COLO829 (cell line): Measurements from ENCODE around the gene SAFB2.

ENCODE experiments used
- DNase-seq: peaks from one replicate; pipeline ENCODE4 v3.0.0; 2012; ENCODE audit warnings: low spot score

SAFB2 gene

DNA sequence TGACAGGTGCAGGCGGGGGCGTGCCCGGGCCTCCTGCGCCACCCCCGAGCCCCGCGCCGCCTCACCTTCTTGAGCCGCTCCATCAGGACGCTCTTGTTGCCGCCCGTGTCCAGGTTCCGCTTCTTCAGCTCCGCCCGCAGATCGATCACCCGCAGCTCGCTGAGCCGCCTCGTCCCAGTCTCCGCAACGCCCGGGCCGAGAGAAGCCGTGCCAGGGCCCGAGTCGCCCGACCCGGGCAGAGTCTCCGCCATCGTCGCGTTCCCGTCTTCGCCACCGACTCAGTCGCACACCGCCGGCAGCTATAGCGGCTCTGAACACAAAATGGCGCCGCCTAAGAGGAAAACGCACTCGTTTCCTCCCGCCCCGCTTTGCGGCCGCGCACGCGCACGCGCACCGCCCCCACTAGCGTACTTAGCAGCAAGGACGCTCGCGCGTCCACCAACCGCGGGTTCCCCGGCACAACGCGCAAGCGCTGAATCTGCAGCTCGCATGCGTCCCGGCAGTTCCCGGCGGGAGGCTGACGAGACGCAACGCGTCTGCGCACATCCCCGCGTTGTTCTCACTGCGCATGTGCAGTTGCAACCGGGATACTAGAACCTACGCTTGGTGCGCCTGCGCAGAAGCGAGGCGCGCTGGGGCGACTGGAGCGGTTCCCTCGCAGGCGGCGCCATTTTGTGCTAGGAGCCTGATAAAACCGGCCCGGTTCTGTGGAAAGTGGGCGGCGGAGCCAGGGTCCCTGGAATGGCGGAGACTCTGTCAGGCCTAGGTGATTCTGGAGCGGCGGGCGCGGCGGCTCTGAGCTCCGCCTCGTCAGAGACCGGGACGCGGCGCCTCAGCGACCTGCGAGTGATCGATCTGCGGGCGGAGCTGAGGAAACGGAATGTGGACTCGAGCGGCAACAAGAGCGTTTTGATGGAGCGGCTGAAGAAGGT lies at the start of gene SAFB2, which contains the start of gene SAFB:
SAFB2 (minus strand) TSS at position 312 of the 932 bp plus-strand sequence; CDS start at position 251, 61 bp downstream.
SAFB (plus strand) TSS at position 619 of the 932 bp plus-strand sequence; CDS start at position 742, 123 bp downstream.
- DNase-seq, result peak; percentile 98

DNA sequence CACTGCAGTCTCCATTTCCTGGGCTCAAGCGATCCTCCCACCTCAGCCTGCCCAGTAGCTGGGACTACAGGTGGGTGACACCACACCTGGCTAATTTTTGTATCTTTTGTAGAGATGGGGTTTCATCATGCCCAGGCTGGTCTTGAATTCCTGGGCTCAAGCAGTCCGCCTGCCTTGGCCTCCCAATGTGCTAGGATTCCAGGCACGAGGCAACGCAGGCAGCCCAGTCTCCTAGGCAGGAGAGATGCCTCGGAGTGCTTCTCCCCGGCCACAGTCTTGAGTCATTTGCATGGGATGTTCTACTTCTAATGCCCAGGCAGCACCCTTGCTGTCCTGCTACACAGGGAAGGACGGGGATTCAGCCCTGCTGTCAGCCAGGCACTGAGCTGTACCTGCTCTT lies 49.0 kb upstream of the SAFB2 start:
- DNase-seq, result no peak

DNA sequence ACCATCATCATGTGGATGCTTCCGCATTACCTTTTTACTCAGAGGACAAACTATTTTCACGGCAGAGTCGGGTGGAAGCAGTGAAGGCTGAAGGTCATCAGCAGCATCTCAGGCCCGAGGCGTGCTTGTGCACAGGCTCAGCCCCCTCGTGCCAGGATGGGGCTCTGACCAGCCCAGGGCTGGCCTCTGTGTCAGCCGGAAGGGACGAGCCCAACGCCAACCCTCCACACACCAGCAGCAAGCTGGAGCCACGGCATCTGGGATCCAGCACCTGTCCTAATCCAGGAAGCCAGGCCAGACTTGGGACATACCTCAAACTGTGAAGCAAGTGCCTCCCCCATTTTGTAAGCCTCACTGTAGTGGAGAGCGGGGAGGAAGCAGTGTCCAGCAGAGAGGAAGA lies 46.6 kb upstream of the SAFB2 start:
- DNase-seq, result no peak

DNA sequence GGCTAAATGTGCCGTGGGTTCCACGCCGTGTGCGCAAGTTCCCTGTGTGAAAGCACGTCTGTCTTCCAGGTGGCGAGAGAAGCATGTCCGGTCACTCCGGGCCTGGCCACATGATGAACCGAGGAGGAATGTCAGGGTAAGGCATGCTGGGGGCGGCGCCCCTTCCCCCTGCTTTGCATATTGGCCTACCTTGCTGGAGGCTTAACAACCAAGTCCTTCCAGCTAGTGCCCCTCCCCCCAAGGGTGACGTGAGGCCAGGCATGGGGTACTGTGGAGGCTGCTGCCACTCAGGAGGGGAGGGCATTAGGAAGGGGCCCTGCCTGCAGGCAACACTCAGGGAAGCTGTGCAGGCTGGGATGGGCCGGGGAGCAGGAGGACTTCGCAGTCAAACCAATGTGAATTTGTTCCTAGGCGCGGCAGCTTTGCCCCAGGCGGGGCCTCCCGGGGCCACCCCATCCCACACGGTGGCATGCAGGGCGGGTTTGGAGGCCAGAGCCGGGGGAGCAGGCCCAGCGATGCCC lies 45.2 kb upstream of the SAFB2 start:
- DNase-seq, result no peak

DNA sequence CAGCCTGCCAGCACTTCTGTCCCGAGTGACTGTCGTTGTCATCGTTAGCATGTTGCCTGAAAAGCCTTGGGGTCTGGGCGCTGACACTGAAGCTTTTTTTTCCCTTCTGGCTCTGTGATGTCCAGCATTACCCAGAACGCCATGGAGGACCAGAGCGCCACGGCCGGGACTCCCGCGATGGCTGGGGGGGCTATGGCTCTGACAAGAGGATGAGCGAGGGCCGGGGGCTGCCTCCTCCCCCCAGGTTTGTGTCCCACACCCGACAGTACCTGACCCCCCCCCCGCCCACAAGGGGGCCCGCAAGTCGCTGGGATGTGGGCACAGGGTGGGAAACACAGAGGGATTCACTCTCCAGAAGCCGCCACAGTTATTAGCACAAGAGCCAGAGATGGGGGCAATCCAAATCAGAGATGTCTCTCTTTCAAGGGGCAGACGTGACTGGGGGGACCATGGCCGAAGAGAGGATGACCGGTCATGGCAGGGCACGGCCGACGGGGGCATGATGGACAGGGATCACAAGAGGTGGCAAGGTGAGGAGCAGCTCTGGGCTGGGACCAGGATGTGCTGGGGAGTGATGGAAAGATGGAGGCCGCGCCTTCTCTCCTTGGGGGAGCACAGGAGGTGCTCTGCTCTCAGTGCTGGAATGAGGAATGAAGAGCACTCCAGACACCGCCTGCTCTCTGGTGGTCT lies 44.5 kb upstream of the SAFB2 start:
- no peak for DNase-seq

DNA sequence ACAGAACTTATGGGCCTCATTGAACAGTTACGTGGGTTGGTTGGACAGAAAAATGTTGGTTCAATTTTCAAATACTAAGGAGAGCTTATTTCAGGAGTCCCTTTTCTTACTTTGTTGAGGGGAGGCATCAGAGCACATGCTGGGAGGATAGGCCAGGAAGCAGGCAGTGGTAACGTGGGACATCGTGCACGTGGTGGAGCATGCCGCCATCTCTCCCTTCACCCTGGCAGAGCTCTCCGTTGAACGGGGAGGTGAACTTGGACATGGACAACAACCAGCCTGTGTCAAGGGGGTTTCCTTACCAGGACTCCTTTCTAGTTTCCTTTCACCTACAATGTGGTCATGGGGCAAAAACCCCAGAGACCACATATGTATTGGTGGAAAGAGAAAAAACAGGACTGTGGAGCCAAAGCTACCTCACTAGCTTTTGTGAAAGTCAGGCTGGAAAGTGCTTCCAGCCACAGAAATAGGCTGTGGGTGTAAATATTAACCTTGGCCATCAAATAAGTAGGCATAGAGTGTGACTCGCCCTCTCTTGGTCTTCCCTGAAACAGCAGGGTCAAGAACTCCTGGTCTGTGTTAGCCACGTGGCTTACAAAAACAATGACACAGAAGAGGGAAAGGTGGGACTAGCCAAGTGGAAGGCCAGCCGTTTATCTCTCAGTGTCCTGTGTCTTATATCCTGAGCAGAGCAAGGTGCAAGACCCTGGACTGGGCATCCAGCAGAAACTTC lies 43.4 kb upstream of the SAFB2 start:
- DNase-seq, result no peak

DNA sequence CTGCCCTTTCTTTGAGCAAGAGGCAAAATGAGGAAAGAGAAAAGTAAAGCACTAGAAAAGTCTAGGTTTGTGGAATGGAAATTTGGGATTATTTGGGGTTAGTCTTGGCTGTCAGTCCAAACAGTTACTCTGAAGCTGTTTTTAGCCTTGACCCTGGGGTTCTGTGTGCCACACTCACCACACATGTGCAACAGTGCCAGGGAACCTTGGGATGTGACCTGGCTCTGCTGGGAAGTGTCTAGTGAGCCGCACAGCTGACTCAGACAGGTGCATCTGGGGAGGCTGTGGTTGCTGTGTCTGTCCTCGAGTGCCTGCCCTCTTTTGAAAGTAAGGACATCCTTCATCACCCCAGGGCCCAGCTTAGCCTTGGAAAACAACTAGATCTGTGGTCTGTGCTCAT lies 41.9 kb upstream of the SAFB2 start:
- no peak for DNase-seq

DNA sequence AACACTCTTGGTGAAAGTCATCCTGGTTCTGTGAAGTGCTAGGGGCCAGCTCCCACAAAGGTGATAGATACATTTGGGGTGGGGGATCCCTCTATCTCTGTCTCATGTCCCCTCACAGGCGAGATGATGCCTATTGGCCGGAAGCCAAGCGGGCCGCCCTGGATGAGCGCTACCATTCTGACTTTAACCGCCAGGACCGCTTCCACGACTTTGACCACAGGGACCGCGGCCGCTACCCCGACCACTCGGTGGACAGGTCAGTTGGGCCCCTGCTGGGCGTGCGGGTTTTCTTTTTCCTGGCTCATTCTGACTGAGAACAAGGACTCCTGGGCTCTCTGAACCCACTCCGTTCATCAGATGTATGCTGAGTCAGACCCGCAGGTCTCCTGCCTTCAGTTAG lies 41.3 kb upstream of the SAFB2 start:
- DNase-seq, result no peak

DNA sequence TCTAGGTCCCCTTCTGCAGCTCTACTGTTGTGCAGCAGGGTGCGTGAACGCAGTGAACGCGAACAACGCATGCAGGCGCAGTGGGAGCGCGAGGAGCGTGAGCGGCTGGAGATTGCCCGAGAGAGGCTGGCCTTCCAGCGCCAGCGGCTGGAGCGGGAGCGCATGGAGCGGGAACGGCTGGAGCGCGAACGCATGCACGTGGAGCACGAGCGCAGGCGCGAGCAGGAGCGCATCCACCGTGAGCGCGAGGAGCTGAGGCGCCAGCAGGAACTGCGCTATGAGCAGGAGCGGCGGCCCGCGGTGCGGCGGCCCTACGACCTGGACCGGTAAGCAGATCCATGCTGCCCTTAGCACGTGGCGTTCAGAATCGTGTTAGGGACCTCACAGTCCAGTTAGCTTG lies 38.9 kb upstream of the SAFB2 start:
- DNase-seq, result no peak

DNA sequence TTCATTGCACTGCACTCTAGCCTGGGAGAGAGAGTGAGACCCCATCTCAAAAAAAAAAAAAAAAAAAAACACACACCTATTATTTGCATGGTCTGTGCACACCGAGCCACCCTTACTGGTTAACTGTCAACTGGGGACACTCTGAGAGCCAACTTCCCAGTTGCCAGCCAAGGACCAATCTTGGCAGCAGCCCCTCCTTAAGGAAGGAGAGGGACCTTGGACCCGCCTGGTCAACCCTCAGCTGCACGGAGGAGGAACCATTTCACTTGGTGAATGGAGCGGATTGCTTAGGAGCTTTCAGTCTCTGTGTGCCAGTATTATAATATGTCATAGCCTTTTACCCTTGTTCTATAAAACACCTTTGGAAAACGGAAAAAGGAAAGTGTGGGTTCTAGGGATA lies 32.8 kb upstream of the SAFB2 start:
- no peak for DNase-seq

DNA sequence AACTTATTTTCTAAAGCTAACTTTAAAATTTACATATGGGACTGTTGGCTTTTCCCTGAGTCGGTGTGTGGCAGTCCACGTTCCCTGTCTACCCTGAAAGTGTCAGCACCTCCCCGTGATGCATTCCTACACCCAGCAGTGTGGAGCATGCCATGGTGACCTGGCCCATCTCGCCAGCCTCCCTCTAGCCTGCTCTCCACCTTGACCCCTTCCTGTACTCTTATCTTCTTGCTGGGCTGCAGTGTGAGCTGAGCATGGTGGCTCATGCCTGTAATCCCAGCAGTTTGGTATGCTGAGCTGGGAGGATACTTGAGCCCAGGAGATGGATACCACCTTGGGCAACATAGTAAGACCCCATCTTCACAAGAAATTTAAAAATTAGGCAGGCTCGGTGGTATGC lies 32.4 kb upstream of the SAFB2 start:
- DNase-seq, result no peak

DNA sequence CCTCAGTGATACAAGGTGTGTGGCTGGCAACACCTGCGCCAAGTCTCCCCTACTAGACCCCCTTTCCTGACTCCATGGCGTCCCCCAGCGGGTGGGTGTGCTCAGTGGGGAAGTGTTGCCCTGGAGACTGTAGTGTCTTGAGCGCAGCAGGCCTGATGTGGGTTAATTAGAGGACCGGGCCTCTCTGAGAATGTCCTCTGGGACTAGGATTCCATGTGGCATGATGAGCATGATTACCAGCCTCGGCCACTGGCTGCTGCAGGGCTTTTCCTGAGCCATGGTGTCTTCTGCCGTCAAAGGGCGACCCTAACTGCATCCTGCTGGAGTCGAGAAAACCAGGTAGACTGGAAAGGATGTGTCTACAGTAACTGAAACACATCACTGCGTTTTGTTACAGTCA lies 29.7 kb upstream of the SAFB2 start:
- no peak for DNase-seq

DNA sequence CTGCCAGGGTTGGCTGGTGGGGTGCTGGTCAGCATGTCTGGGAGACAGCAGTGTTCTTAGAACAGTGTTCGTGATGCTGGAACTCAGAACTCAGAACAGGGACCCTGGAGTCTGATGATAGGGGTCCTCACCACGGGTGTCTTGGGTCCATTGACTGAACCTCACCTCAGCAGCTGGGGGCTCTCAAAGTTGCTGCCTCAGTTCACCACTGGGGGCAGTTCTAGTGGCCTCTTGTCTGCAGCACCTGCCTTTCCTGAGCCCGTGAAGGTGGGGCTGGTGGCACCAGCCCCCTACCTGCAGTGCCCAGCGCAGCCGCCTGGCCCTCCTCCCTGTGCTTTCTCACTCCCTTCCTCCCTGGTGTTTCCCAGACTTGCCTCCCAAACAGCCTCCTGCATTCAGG lies 28.8 kb upstream of the SAFB2 start:
- no peak for DNase-seq

DNA sequence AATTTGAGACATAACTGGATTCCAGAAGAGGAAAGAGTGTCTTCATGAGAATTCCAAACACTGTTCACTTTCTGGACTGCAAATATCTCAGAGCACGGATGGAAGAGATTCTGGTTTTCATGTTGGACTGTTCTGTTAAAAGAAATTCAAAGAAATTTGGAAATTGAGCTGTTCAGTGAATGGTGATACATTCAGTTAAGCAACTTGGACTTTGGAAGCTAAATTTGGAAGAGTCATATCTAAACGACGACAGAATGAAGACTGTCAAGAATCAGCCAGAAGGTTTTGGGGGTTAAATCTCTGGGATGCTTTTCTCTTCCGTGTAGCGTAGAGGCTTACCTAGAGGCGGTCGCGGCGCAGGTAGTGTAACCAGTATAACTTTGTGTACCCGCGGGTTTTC lies 25.9 kb upstream of the SAFB2 start:
- DNase-seq, result no peak

DNA sequence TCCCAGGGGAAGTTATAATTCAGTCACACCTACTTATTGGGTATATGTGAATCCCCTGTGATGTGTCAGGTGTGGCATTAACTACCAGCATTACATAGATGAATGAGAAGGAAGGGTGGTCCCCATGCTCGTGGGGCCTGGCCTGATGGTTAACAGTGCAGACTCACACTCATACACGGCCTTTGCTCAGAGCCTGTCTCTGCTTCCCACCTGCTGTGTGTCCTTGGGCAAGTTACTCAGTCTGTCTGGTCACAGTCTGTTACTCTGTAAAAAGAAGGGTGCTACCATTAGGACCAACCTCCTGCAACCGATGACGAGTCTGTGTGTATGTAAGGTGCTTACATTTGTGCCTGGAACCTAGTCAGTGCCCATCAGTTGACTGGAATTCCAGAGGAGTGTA lies 24.1 kb upstream of the SAFB2 start:
- no peak for DNase-seq

DNA sequence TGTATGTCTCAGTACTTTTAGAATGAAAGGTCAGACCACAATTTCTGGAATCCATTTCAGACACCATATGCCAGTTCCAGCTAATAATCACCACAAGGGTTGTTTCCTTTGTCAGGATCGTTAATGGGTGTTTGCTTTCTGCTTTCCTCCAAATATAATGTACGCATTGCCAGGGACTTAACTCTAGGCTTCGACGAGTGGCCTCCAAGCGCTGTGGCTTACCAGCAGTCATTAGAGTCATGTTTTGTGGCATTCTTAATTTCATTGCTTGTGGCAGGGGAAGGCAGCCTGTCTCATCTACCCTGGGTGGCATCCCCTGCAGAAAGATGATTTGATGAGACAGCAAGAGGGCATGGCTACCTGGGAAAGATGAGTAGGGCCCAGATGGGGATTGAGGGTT lies 22.8 kb upstream of the SAFB2 start:
- DNase-seq, result no peak

DNA sequence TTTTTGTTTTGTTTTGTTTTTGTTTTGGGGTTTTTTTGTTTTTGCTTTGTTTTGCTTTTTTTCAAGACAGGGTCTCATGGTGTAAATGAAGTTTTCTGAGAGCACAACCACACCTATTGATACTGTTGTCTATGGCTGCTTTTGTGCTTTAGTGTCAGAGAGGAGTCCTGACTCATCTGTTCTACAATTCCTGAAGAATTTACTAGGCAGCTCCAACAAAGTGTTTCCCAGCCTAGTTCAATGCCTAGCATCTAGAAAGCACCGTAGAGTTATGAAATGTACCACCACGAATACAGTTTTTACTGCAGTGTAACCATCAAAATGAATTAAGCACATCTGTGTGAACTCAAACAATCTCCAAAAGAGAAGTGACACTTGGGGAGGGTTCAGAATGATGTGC lies 21.5 kb upstream of the SAFB2 start:
- no peak for DNase-seq

DNA sequence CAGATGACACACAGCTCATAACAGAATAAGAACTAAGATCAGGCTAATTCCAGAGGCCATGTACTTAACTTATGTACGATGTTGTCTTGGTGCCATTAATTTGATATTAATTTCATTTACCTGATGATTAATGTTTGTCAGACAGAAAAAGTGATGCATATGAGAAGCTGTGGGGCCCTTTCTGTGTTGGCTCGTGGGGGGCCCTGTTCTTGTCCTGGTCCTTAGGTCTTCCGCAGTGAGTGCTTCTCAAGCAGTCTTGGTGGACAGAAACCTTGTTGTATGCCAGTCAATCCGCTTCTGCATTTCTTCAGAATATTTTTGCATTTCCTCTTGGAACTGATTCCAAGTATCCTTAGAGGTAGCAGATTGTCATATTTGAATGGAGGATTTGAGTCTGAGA lies 20.5 kb upstream of the SAFB2 start:
- no peak for DNase-seq

DNA sequence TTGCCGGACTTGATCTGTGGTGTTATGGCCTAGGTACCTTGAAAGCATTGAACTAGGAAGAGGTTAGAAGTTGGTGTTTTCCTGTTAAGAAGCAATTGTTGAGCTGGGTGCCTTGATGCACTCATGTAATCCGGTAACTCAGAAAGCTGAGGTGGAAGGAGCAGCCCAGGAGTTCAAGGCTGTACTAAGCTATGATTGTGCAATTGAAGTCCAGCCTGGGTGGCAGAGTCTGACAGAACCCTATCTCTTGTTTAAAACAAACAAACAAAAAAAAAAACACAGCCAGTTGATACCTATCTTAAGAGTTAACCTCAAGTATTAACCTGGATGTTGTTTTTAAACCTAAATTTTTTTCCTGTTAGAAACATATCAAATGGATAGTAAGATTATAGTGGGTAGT lies 19.6 kb upstream of the SAFB2 start:
- no peak for DNase-seq

DNA sequence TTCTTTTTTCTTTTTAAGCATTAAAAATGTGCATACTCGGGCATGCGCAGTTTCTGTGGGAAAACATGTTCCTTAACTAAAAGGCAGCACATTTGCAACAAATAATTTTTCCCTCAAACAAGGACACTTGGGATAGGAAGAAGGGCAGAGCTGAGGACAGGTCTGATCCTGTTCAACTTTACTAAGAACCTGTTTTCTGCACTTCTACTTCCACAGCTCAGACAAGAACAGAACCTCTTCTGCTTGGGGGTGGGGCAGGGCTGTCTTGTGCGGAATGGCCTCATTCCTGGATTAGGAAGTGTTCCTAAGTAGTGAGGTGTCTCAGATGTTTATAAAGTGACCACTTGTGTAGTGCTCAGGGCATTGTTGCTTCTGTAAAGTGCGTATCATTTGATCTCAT lies 18.6 kb upstream of the SAFB2 start:
- no peak for DNase-seq

DNA sequence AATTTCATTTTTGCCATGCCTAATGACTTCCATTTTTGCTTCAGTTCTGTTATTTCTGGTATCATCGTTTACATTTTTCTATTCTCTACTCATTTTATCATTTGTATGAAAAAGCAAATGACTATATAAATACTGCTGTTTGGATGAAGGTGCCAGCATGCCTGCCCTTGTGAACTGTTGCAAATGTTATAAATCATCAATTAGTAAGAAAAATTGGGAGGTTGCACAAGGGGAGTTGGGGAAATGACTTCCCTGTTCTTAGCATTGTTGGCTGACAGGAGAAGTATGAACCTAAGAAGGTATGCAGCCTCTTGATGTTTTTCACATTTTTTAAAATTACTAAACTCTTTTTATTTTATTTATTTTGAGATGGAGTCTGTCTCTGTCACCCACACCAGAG lies 15.4 kb upstream of the SAFB2 start:
- DNase-seq, result no peak

DNA sequence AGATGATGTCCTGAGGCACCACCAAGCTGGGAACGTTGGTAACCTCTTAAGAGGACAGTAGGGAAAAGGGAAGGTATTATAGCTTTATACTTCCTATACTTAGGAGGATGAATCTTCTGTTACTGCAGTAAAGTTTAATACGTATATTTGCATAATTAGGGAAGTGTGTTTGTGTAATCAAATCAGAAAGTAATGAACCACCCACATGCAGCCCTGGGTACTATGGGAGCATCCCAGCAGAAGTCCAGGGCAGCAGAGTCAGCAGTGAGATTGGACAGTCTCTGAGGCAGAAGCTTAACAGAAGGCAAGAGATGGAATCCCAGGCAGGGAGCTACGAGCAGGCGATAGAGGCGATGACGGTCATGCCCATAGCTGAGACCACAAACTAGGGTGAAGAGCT lies 12.9 kb upstream of the SAFB2 start:
- DNase-seq, result no peak

DNA sequence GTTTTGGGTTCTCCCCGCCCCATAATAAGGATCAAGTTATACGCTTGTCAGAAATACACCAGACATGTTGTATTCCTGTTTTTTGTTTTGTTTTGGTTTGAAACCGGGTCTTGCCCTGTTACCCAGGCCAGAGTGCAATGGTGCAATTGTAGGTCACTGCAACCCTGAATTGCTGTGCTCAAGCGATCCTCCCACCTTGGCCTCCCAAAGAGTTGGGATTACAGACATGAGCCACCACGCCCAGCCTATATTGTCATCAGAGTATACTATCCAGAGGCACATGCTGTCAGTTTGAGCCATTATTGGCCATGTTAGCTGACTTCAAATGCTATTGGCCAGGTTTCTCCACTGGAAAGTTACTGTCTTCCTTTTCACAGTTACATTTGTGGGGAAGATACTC lies 10.1 kb upstream of the SAFB2 start:
- DNase-seq, result no peak
